GM12801 (cell line): ENCODE data around the gene CDKN1C.

Source experiments
- TF ChIP-seq, protein P1 (sequence below): IDR thresholded peaks from one replicate; pipeline ENCODE4 v1.5.1; 2011; ENCODE audit warnings: control low read depth; ENCODE audit not compliant: insufficient read length; ENCODE audit errors: extremely low read depth

CDKN1C gene

DNA sequence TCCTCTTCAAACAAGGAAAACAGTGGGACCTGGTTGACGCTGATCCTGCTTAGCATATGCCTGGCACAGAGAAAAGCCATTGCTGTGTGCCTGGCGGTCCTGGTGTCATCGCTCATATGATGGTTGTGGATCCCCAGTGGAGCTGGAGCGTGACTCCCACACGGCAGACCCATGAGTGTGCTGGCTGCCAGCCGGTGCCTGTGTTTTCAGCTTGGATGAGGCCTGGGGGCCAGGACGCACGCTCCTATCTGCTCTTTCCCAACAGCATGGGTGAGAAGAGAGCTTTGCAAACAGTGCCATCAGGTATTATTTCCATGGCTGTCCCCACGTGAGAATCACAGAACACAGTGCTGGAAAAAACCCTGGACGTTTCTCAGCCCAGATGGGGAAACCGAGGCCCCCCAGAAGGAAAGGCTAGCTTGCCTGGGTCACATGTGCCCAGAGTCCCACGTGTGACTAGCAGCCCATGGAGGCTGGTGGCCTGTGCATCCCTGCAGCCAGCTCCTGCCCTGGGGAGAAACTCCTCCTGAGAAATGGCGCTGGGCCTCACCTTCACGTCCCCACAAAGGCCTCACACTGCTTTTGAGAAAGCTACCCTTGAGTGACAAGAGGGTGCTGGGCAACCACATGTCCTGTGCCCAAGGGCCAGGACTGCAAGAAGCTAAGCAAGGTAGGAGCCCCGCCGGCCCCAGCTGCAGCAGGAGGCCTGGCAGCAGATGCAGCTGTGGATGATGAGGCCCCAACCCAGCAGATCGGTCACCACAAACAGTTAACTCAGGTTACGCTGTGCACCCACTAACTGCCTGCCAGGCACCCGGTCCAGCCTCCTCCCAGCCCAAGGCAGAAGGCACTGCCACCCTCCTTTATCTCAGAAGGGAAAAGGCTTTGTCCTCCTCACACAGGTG, 4.2 kb downstream of the CDKN1C start:
- TF ChIP-seq, protein P1, sequence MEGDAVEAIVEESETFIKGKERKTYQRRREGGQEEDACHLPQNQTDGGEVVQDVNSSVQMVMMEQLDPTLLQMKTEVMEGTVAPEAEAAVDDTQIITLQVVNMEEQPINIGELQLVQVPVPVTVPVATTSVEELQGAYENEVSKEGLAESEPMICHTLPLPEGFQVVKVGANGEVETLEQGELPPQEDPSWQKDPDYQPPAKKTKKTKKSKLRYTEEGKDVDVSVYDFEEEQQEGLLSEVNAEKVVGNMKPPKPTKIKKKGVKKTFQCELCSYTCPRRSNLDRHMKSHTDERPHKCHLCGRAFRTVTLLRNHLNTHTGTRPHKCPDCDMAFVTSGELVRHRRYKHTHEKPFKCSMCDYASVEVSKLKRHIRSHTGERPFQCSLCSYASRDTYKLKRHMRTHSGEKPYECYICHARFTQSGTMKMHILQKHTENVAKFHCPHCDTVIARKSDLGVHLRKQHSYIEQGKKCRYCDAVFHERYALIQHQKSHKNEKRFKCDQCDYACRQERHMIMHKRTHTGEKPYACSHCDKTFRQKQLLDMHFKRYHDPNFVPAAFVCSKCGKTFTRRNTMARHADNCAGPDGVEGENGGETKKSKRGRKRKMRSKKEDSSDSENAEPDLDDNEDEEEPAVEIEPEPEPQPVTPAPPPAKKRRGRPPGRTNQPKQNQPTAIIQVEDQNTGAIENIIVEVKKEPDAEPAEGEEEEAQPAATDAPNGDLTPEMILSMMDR: no peak

DNA sequence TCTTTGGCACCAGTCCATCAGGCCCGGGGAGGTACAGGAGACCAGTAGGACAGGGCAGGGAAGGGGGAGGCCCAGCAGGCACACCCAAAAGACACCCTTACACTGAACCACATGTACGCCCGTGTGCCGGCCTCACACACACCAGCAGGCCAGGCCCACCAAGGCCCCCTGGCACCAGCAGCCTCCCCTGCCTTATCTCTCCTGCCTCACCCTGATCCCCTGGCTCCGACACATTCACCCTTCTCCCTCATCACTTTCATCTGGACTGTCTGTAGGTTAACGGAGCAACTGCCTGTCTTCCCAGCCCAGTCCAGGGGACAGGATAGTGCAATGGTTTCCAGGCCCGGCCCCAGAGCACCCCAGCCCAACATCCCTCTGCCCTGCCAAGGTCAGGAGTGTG, 4.9 kb downstream of the CDKN1C start:
- TF ChIP-seq, protein P1: no peak

DNA sequence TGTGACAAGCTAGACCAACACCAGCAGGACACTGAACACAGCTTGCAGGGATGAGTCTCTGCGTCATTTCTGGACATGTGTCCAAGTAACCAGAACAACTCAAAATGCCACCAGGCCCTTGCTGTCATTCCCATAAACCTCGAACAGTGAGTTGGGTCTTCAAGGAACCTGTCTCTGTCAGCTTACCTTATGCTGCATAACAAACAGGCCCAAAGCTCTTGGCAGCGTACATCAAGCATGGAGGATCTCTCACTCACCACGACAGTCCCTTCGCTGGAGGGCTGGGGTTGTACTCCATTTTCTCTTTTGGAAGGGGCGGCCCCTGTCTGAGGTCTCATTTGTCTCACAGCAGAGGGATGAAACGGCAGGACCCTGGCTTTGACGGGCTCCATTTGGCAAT, 6.8 kb downstream of the CDKN1C start:
- TF ChIP-seq, protein P1: no peak

DNA sequence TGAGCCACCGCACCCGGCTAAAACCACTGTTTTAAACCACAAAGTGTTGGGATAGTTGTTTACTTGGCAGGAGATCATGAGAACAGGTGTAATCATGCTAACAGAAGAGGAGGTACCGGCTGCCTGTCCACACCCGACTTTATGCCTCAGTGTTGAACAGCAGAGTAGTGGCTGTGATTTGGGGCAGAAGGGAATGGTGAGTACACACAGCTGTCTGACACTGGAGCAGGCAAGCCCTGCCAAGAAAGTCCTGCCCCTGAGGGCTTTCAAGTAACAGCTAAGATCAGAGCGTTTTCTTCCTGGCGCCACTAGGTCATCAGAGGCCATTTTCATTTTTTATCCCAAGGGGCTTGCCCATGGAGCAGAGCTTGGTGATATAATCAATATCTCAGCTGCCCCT, 8.1 kb downstream of the CDKN1C start:
- TF ChIP-seq, protein P1: no peak

DNA sequence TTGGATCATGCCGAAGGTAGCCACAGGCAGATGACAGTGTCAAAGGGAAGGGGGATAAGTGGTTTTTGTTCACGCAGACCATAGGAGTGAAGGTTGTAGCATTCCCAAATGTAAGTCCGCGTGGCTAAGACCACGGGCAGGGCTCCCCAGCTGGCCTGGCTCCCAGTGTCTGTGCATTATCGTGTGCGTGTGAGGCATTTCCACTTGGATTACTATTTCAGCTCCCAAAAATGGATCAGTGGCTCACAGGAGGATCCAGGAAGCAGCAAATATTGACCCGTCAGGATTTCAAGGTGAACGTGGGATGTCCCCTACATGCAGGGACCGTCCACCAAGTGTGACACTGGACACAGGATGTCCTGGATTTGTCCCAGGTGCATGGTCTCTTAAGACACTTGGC, 10.6 kb downstream of the CDKN1C start:
- TF ChIP-seq, protein P1: no peak

DNA sequence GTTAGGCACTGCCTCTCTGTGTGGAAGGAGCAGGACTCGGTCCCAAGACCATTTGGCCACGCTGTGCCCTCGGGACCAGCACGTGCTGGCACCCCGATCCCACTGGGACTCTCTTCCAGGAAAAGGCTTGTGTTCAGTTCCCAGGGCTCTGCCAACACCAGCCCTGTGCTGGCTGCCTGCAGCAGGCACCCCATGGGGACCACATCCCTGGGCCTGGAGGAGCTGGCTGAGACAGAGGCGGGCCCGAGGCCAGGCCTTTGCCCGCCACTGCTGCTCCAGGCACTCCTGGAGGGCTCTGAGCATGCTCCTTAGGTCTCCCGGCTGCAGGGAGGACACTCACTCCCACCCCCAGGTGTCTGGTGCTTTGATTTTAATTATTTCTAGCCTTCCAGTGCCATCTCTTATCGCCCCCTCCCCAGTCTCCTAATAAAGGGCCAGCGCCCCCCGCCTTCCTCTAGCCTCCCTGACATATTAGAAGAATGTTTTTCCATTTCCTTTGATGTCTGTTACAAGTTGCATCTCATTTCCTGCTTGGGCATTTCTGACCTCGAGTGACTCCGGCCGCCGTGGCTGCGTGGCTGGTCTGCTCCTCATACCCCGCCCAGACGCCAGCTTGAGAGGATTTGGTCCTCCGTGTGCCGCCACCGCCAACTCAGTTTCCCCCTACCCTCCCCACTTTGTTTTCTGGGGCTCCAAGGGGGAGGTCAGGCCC, 14.4 kb downstream of the CDKN1C start:
- TF ChIP-seq, protein P1: no peak

DNA sequence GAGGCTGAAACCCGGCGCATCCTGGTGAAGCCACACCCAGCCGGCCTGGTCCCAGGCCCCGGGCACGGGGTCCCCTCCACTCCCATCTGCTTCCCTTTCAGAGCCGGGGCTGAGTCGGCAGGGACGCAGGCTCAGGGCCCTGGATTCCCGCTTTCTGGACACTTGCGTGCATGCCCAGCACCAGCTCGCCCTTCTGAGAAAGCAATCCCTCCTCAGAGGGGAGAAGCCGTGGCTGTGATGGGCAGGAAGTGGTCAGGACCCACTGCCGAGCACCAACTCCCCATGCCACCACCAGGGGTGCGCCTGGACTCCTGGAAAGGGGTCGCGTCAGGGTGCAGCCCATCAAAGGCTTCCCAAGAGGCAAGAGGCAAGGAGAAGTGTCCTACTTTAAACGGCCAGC, 15.1 kb downstream of the CDKN1C start:
- TF ChIP-seq, protein P1: no peak
